NB4 (cell line): ENCODE data around the gene GALNT10.

ENCODE experiments used
- DNase-seq: peaks from one replicate; pipeline ENCODE4 v3.0.0; 2010; ENCODE audit warnings: low read depth
- H3K4me3 ChIP-seq: one replicate; pipeline ENCODE4 v1.5.1; 2011; ENCODE audit warnings: mild to moderate bottlenecking, low read depth, low read length, moderate library complexity
- CTCF ChIP-seq: IDR thresholded peaks from one replicate; pipeline ENCODE4 v1.5.1; 2012; ENCODE audit warnings: low read depth, low read length
- MAX ChIP-seq: IDR thresholded peaks from 2 replicates; pipeline ENCODE4 v1.6.1; 2011; ENCODE audit warnings: low read depth, low read length
- MYC ChIP-seq: IDR thresholded peaks from 2 replicates; pipeline ENCODE4 v1.6.1; 2011; ENCODE audit warnings: low read depth, low read length
- POLR2A ChIP-seq: IDR thresholded peaks from 2 replicates; pipeline ENCODE4 v1.6.1; 2011; ENCODE audit warnings: mild to moderate bottlenecking; ENCODE audit not compliant: insufficient read length; ENCODE audit errors: extremely low read depth

Gene GALNT10

GRCh38 chr5:154157483-154158378 is 32.8 kb upstream of the GALNT10 start:
- no peak overlapping the region for H3K4me3 ChIP-seq
- TF ChIP-seq MYC: no peak
- no peak for TF ChIP-seq MAX
- TF ChIP-seq CTCF: peak; percentile 52
- TF ChIP-seq POLR2A: no peak
- peak; percentile 9 for DNase-seq

GRCh38 chr5:154158379-154158737 is 32.2 kb upstream of the GALNT10 start:
- no peak for DNase-seq
- TF ChIP-seq CTCF (no peak), MAX (no peak), MYC (no peak), POLR2A (no peak)
- no peak overlapping the region for H3K4me3 ChIP-seq

GRCh38 chr5:154159343-154159742 is 31.2 kb upstream of the GALNT10 start:
- no peak for DNase-seq
- H3K4me3 ChIP-seq: no peak overlapping the region
- no peak for TF ChIP-seq POLR2A
- TF ChIP-seq MYC: no peak
- TF ChIP-seq MAX: no peak
- no peak for TF ChIP-seq CTCF

- no peak for DNase-seq
- H3K4me3 ChIP-seq: no peak overlapping the region
- TF ChIP-seq CTCF (no peak), MAX (no peak), POLR2A (no peak), MYC (no peak)
Observed at GRCh38 chr5:154162539-154163151, 27.9 kb upstream of the GALNT10 start.

- no peak for DNase-seq
- TF ChIP-seq POLR2A (no peak), MYC (no peak), MAX (no peak), CTCF (no peak)
- no peak overlapping the region for H3K4me3 ChIP-seq
Observed at GRCh38 chr5:154163327-154164248, 26.9 kb upstream of the GALNT10 start.
